Activated T-helper 17 cell treated with anti-CD3 and anti-CD28 coated beads, Interleukin-2, amount 50 U/mL, for 72 hours (primary cell): ENCODE data around the gene MDFIC. TPM values are rescaled to one million over a fixed set of nuclear protein-coding genes. Genes with fewer than 3 reads are reported as not detected.

ENCODE experiments used
- ATAC-seq: fragments of 150-1000 bp; cut with Tn5 transposase; replicated peaks from 2 replicates; pipeline ENCODE4 v1.10.0; 2021; ENCODE audit warnings: mild to moderate bottlenecking, moderate library complexity
- H3K27ac Mint-ChIP-seq: one replicate; pipeline ENCODE4 v1.8.0; 2022; ENCODE audit warnings: mixed read lengths
- H3K27me3 Mint-ChIP-seq: one replicate; pipeline ENCODE4 v1.8.0; 2022; ENCODE audit warnings: mixed read lengths
- H3K36me3 Mint-ChIP-seq: one replicate; pipeline ENCODE4 v1.8.0; 2022; ENCODE audit warnings: low read depth, mild to moderate bottlenecking, mixed read lengths
- H3K4me1 Mint-ChIP-seq: one replicate; pipeline ENCODE4 v1.8.0; 2022; ENCODE audit warnings: mixed read lengths
- H3K4me3 Mint-ChIP-seq: one replicate; pipeline ENCODE4 v1.8.0; 2022; ENCODE audit warnings: mild to moderate bottlenecking, mixed read lengths
- H3K9me3 Mint-ChIP-seq: one replicate; pipeline ENCODE4 v1.8.0; 2022; ENCODE audit warnings: mixed read lengths
- total RNA-seq, 2 donors: library from RNA; stranded (reverse); gene quantifications; one replicate each; pipeline ENCODE4 v1.2.3, GENCODE V29; 2022

Gene MDFIC
- total RNA-seq, 2 donors from 2014 or later: 64.1 to 97.3 TPM

- H3K4me3 Mint-ChIP-seq: peak overlapping the region; percentile 25
- no peaks in the 10 kb centered on the region for H3K27me3 Mint-ChIP-seq
- ATAC-seq: no peak
- H3K27ac Mint-ChIP-seq: peak overlapping the region; percentile 78
- H3K36me3 Mint-ChIP-seq: peaks cover 11% of the 10 kb centered on the region
- H3K9me3 Mint-ChIP-seq: no peaks in the 10 kb centered on the region
- H3K4me1 Mint-ChIP-seq: peaks cover 37% of the 10 kb centered on the region
These were observed 58.1 kb downstream of the MDFIC start for GRCh38 chr7:114979803-114980507.

DNA sequence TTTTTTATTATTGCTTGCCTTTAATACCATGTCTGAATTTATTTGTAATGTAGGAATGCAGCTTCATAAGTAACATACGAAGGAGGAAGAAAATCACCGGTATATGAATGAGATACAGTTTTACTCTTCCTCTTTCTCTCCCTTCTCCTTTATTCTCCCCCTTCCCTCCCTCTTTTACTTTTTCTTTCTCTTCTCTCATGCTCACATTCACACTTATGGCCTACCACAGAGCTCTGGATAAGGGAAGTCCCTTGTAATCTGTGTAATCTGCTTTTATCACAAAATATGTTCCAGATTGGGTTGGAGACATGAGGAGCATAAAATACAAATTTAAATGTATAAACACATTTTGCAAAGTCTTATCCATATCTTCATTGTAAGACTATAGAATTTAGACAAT, 59.4 kb downstream of the MDFIC start:
- Mint-ChIP-seq H3K27ac (peak overlapping the region; percentile 78), H3K4me1 (peaks cover 43% of the 10 kb centered on the region), H3K36me3 (peaks cover 2% of the 10 kb centered on the region), H3K27me3 (no peaks in the 10 kb centered on the region), H3K9me3 (no peaks in the 10 kb centered on the region), H3K4me3 (peak overlapping the region; percentile 44)
- ATAC-seq: no peak

GRCh38 chr7:114985116-114985715, 63.3 kb downstream of the MDFIC start:
- Mint-ChIP-seq H3K9me3 (no peaks in the 10 kb centered on the region), H3K4me3 (peak overlapping the region; percentile 20), H3K36me3 (no peaks in the 10 kb centered on the region), H3K27ac (peak overlapping the region; percentile 51), H3K4me1 (peaks cover 43% of the 10 kb centered on the region), H3K27me3 (no peaks in the 10 kb centered on the region)
- ATAC-seq: no peak

GRCh38 chr7:114986190-114987180, 64.6 kb downstream of the MDFIC start:
- no peaks in the 10 kb centered on the region for H3K9me3 Mint-ChIP-seq
- ATAC-seq: no peak
- H3K27ac Mint-ChIP-seq: peak overlapping the region; percentile 29
- peaks cover 32% of the 10 kb centered on the region for H3K4me1 Mint-ChIP-seq
- peak overlapping the region; percentile 4 for H3K4me3 Mint-ChIP-seq
- H3K36me3 Mint-ChIP-seq: no peaks in the 10 kb centered on the region
- no peaks in the 10 kb centered on the region for H3K27me3 Mint-ChIP-seq

DNA sequence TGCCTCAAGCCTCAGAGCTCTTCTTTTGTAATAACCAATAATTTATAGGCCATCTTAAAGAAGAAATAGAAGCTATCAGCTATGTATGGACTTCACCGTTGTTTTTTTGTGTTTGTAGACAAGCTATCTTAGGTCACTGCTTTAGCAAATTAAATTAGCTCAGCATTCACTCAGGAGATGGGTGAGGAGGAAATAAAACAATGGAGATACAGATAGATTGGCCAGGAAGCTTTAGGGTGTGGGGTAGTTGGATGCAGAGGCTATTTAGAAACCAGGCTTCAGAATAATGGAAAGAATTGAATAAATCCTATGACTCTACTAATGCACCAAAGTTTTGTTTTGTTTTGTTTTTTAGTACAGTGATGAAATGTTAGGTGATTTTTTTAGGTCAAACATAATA, 66.1 kb downstream of the MDFIC start:
- Mint-ChIP-seq H3K4me1 (peaks cover 27% of the 10 kb centered on the region), H3K27ac (no peak overlapping the region), H3K27me3 (no peaks in the 10 kb centered on the region), H3K9me3 (no peaks in the 10 kb centered on the region), H3K4me3 (no peak overlapping the region), H3K36me3 (no peaks in the 10 kb centered on the region)
- no peak for ATAC-seq

DNA sequence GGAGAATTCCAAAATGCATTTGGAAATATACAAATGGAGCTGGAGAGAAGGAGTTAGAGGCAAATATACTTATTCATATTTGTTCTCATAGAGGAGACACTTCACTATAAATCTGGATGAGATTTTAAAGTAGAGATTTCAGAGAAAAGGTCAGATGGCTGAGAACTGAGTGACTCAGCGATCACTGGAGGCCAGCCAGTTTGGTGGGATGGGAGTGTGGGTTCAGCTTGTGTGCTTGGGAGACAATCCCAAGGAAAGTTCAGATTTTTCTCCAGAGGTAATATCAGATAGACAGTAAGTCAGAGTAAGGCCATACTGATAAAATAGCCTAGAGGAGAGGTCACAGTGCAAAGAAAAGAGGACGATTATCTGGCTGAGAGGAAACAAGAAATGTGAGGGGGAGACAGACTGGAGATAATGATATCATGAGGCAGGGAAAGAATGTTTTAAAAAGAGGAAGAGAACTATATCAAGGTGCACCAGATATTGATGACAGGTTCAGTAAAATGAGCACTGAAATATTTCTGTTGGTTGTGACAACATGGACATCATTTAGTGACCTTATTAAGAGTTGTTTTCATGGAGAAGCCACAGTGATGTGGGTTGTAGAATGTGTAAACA, 67.0 kb downstream of the MDFIC start:
- Mint-ChIP-seq H3K4me1 (peaks cover 35% of the 10 kb centered on the region), H3K4me3 (no peak overlapping the region), H3K9me3 (no peaks in the 10 kb centered on the region), H3K27ac (no peak overlapping the region), H3K36me3 (no peaks in the 10 kb centered on the region), H3K27me3 (no peaks in the 10 kb centered on the region)
- no peak for ATAC-seq

DNA sequence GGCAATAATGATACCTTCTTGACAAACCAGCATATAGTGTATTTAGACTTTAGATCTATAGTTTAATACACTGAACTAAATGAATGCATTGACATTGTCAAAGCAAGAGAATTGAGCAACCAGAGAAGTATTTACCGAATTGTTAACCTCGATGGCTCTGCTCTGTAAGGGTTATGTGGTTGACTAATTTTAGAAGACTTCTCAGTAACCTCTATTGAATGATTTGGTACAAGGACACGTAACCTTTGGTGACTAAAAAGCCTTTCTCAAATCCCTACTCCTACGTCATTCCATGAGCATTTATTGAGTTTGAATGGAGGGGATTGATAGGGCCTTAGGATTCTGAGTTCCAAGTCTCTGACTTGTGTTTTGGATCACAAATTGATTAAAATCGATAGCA, 67.6 kb downstream of the MDFIC start:
- H3K4me3 Mint-ChIP-seq: no peak overlapping the region
- no peak overlapping the region for H3K27ac Mint-ChIP-seq
- H3K36me3 Mint-ChIP-seq: no peaks in the 10 kb centered on the region

GRCh38 chr7:114997487-114998404, 75.9 kb downstream of the MDFIC start:
- peaks cover 27% of the 10 kb centered on the region for H3K36me3 Mint-ChIP-seq

More for the DNA sequence above, 67.6 kb downstream of the MDFIC start:
- no peaks in the 10 kb centered on the region for H3K27me3 Mint-ChIP-seq
- H3K4me1 Mint-ChIP-seq: peaks cover 39% of the 10 kb centered on the region
- no peak for ATAC-seq
- no peaks in the 10 kb centered on the region for H3K9me3 Mint-ChIP-seq

DNA sequence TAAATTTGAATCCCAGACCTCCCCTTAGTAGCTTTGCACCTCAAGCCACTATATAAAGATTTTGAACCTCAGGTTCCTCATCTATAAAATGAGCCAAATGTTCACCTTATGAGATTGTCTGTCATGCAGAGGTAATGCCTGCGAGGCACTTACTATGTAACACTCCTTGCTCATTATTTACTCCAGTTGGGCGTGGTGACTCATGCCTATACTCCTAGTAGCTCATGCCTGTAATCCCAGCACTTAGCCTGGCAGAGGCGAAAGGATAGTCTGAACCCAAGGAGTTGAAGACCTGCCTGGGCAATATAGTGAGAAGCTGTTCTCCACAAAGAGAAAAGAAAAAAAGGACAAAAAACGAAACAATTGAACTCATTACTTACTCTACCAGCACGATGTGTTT, 82.2 kb downstream of the MDFIC start:
- H3K9me3 Mint-ChIP-seq: no peaks in the 10 kb centered on the region
- peaks cover 88% of the 10 kb centered on the region for H3K36me3 Mint-ChIP-seq

More at GRCh38 chr7:114997487-114998404, 75.9 kb downstream of the MDFIC start:
- Mint-ChIP-seq H3K4me3 (peak overlapping the region; percentile 61), H3K4me1 (peaks cover 46% of the 10 kb centered on the region), H3K27ac (peak overlapping the region; percentile 38), H3K27me3 (no peaks in the 10 kb centered on the region), H3K9me3 (no peaks in the 10 kb centered on the region)
- peak; percentile 88 for ATAC-seq

GRCh38 chr7:115005251-115005650, 83.4 kb downstream of the MDFIC start:
- H3K36me3 Mint-ChIP-seq: peaks cover 96% of the 10 kb centered on the region
- peak overlapping the region; percentile 38 for H3K4me3 Mint-ChIP-seq
- H3K4me1 Mint-ChIP-seq: peaks cover 68% of the 10 kb centered on the region
- H3K27me3 Mint-ChIP-seq: no peaks in the 10 kb centered on the region
- H3K27ac Mint-ChIP-seq: peak overlapping the region; percentile 58
- H3K9me3 Mint-ChIP-seq: no peaks in the 10 kb centered on the region
- ATAC-seq: no peak

More for the DNA sequence above, 82.2 kb downstream of the MDFIC start:
- no peak overlapping the region for H3K4me3 Mint-ChIP-seq
- peaks cover 60% of the 10 kb centered on the region for H3K4me1 Mint-ChIP-seq
- H3K27me3 Mint-ChIP-seq: no peaks in the 10 kb centered on the region
- H3K27ac Mint-ChIP-seq: peak overlapping the region; percentile 58
- ATAC-seq: peak; percentile 25

GRCh38 chr7:115005953-115006352, 84.1 kb downstream of the MDFIC start:
- Mint-ChIP-seq H3K4me3 (peak overlapping the region; percentile 38), H3K9me3 (no peaks in the 10 kb centered on the region), H3K27ac (peak overlapping the region; percentile 58), H3K4me1 (peaks cover 68% of the 10 kb centered on the region), H3K36me3 (peaks cover 90% of the 10 kb centered on the region), H3K27me3 (no peaks in the 10 kb centered on the region)
- peak; percentile 9 for ATAC-seq

- peak overlapping the region; percentile 91 for H3K27ac Mint-ChIP-seq
- no peaks in the 10 kb centered on the region for H3K9me3 Mint-ChIP-seq
- peaks cover 92% of the 10 kb centered on the region for H3K36me3 Mint-ChIP-seq
- H3K27me3 Mint-ChIP-seq: no peaks in the 10 kb centered on the region
- ATAC-seq: no peak
- peaks cover 67% of the 10 kb centered on the region for H3K4me1 Mint-ChIP-seq
- peak overlapping the region; percentile 79 for H3K4me3 Mint-ChIP-seq
These were observed 85.9 kb downstream of the MDFIC start for GRCh38 chr7:115007751-115008150.

- peak overlapping the region; percentile 91 for H3K27ac Mint-ChIP-seq
- peak overlapping the region; percentile 79 for H3K4me3 Mint-ChIP-seq
- no peaks in the 10 kb centered on the region for H3K9me3 Mint-ChIP-seq
- peaks cover 67% of the 10 kb centered on the region for H3K4me1 Mint-ChIP-seq
- no peaks in the 10 kb centered on the region for H3K27me3 Mint-ChIP-seq
- ATAC-seq: peak; percentile 62
- H3K36me3 Mint-ChIP-seq: peaks cover 92% of the 10 kb centered on the region
These were observed 86.7 kb downstream of the MDFIC start for GRCh38 chr7:115008465-115009114.
